Vagina (tissue), 2 donors: Measurements from ENCODE around the gene DOK6. TPM values are rescaled to one million over a fixed set of nuclear protein-coding genes. Genes with fewer than 3 reads are reported as not detected.

Source experiments
- DNase-seq, 2 donors: peaks; one replicate each; pipeline ENCODE4 v3.0.0-alpha.2; 2017; ENCODE audit errors: extremely low spot score in 2 of 2
- H3K27ac ChIP-seq: fragments of 200-600 bp; sonication (generic); one replicate; pipeline ENCODE4 v1.5.1; 2019
- H3K27me3 ChIP-seq: fragments of 200-600 bp; sonication (generic); one replicate; pipeline ENCODE4 v1.5.1; 2019
- H3K36me3 ChIP-seq, 2 donors: fragments of 200-600 bp; sonication (generic); one replicate each; pipeline ENCODE4 v1.5.1; 2017 to 2019
- H3K4me1 ChIP-seq: fragments of 200-600 bp; sonication (generic); one replicate; pipeline ENCODE4 v1.5.1; 2019
- H3K4me3 ChIP-seq, 2 donors: fragments of 200-600 bp; sonication (generic); 1 replicate in 1 of 2; 2 replicates in 1 of 2; pipeline ENCODE4 v1.5.1; 2016 to 2019
- H3K9me3 ChIP-seq: fragments of 200-600 bp; sonication (generic); one replicate; pipeline ENCODE4 v1.5.1; 2019
- POLR2A ChIP-seq, 2 donors: fragments of 450-650 bp; IDR thresholded peaks; one replicate each; pipeline ENCODE4 v1.6.1; 2017; ENCODE audit warnings: antibody characterized with exemption in 2 of 2, mild to moderate bottlenecking in 2 of 2, moderate library complexity in 2 of 2
- POLR2AphosphoS5 ChIP-seq, 2 donors: sonication (generic); formaldehyde crosslinking; IDR thresholded peaks; one replicate each; pipeline ENCODE4 v1.9.0; 2017; ENCODE audit warnings: antibody characterized with exemption in 2 of 2, mild to moderate bottlenecking in 2 of 2, low read depth in 1 of 2; ENCODE audit not compliant: insufficient read depth in 1 of 2
- intact Hi-C: fragments of 100-400 bp; cut with DNase I; formaldehyde crosslinking; loops from one replicate; pipeline ENCODE4 v1.15.1; 2023
- total RNA-seq: library from RNA; depleted of rRNA; stranded (reverse); fragments of >200 nt; gene quantifications from one replicate; pipeline ENCODE4 v1.2.3, GENCODE V29; 2016
- TF ChIP-seq, protein P1 (sequence below), 3 experiments: fragments of 450-650 bp in 2 of 3; fragments of 200-600 bp in 1 of 3; sonication (generic) in 1 of 3; IDR thresholded peaks; one replicate each; pipeline ENCODE4 v1.5.1; 2017 to 2019; ENCODE audit warnings: antibody characterized with exemption in 3 of 3, mild to moderate bottlenecking in 2 of 3, moderate library complexity in 2 of 3

DOK6 gene
- total RNA-seq, 1 donor from 2014 or later = 1.2 TPM

DNA sequence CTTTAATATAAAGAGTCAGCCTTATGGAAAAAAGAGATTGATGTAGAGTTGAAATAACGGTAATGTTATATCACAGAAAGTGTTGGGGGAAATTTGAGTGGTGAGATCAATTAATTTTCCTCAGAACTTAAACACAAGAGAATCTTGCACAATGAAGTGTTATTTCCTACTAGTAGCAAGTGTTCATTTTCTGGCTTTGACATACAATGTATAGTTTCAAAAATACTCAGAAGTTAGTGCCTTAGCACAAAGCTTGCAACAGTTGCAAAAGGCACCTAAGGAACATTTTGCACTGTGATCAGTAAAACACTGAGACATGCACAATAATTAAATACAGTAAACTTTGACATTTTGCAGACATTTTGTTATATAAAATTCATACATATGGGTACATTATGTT is 385.7 kb downstream of the DOK6 start:
- Histone ChIP-seq H3K27ac (no peak overlapping the region), H3K4me3 (no peak overlapping the region), H3K4me1 (no peaks in the 10 kb centered on the region), H3K36me3 (no peaks in the 10 kb centered on the region), H3K27me3 (no peaks in the 10 kb centered on the region), H3K9me3 (no peaks in the 10 kb centered on the region)
- intact Hi-C loops = no loop called here
- TF ChIP-seq, protein P1, sequence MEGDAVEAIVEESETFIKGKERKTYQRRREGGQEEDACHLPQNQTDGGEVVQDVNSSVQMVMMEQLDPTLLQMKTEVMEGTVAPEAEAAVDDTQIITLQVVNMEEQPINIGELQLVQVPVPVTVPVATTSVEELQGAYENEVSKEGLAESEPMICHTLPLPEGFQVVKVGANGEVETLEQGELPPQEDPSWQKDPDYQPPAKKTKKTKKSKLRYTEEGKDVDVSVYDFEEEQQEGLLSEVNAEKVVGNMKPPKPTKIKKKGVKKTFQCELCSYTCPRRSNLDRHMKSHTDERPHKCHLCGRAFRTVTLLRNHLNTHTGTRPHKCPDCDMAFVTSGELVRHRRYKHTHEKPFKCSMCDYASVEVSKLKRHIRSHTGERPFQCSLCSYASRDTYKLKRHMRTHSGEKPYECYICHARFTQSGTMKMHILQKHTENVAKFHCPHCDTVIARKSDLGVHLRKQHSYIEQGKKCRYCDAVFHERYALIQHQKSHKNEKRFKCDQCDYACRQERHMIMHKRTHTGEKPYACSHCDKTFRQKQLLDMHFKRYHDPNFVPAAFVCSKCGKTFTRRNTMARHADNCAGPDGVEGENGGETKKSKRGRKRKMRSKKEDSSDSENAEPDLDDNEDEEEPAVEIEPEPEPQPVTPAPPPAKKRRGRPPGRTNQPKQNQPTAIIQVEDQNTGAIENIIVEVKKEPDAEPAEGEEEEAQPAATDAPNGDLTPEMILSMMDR (IDR thresholded peaks at IDR 0.05) = no peak
- no peak for TF ChIP-seq POLR2A (IDR thresholded peaks at IDR 0.05)
- no peak for TF ChIP-seq POLR2AphosphoS5 (IDR thresholded peaks at IDR 0.05; ENCODE audit: insufficient read depth in 1 of 2, low read depth in 1 of 2)
- no peak for DNase-seq

DNA sequence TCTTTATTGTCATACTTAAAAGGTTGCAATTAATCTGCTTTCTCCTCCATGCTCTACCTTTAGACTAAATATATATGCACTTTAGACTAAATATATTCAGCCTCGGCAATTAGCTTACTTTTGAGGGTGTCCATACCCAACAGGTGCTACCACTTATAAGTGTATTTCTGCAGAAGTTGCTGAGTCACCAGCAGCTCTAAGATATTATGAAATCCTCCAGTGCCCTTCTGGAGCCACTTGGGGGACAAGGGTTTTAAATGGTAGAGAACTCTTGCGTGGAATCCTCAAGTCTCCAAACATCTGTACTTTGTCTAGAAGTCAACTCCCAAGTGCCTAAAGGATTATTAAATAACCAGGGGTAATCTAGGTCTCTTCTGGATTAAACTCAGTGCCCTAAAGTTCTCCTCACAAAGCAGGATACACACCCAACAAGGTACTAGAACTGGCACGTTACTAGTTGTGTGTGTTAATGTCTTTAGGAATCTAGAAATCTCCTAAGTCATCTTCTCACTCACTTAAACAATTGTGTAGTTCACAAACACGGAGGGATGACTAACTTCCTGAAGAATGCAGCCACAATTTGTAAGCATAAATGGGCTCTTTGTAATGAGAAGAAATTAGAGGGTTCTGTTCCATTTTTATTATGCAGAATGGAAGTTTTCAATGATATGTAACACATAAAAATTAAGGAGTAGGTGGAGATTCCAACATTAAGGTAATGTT is 387.3 kb downstream of the DOK6 start:
- H3K4me1 ChIP-seq = no peaks in the 10 kb centered on the region
- H3K36me3 ChIP-seq = no peaks in the 10 kb centered on the region
- no peaks in the 10 kb centered on the region for H3K9me3 ChIP-seq
- no peak for DNase-seq
- TF ChIP-seq POLR2A (IDR thresholded peaks at IDR 0.05) (no peak), POLR2AphosphoS5 (IDR thresholded peaks at IDR 0.05; ENCODE audit: insufficient read depth in 1 of 2, low read depth in 1 of 2) (no peak)
- TF ChIP-seq, protein P1 (IDR thresholded peaks at IDR 0.05) = no peak
- H3K27me3 ChIP-seq = no peaks in the 10 kb centered on the region
- no peak overlapping the region for H3K4me3 ChIP-seq
- intact Hi-C loops = no loop called here
- no peak overlapping the region for H3K27ac ChIP-seq

DNA sequence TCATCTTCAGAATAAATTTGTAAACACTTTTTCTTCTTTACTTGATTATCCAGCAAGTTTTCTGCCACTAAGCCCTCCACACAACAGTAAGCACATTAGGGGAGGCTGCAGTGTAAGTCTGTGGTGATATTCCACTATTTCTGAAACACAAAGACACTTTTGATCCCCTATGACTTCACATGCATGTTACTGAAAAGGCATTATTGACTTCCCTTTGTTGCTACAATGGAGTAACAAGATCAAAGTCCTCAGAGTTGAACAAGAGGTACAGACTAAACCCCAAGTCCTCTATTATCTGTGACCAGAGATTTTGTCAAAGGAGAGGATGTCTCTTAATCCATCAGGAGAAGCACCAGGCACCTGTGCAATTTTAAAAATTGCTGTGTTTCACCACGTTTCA is 389.1 kb downstream of the DOK6 start:
- DNase-seq = no peak
- TF ChIP-seq POLR2A (IDR thresholded peaks at IDR 0.05) (no peak), POLR2AphosphoS5 (IDR thresholded peaks at IDR 0.05; ENCODE audit: insufficient read depth in 1 of 2, low read depth in 1 of 2) (no peak)
- TF ChIP-seq, protein P1 (IDR thresholded peaks at IDR 0.05) = no peak
- Histone ChIP-seq H3K4me3 (no peak overlapping the region), H3K27ac (no peak overlapping the region), H3K4me1 (no peaks in the 10 kb centered on the region), H3K27me3 (no peaks in the 10 kb centered on the region), H3K9me3 (no peaks in the 10 kb centered on the region), H3K36me3 (no peaks in the 10 kb centered on the region)
- intact Hi-C loops = no loop called here

DNA sequence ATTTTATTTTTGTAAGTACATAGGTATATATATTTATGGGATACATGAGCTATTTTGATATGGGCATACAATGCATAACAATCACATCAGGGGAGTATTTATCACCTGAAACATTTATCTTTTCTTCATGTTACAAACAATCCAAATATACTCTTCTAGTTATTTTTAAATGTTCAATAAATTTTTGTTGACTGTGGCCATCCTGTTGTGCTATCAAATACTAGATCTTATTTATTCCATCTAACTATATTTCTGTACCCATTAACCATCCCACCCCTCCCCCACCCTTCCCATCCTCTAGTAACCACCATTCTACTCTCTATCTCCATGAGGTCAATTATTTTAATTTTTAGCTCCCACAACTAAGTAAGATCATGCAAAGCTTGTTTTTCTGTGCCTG is 390.0 kb downstream of the DOK6 start:
- H3K4me1 ChIP-seq = no peaks in the 10 kb centered on the region
- intact Hi-C loops = no loop called here
- no peaks in the 10 kb centered on the region for H3K9me3 ChIP-seq
- H3K27ac ChIP-seq = no peak overlapping the region
- H3K4me3 ChIP-seq = no peak overlapping the region
- no peaks in the 10 kb centered on the region for H3K36me3 ChIP-seq
- no peaks in the 10 kb centered on the region for H3K27me3 ChIP-seq
- no peak for TF ChIP-seq POLR2AphosphoS5 (IDR thresholded peaks at IDR 0.05; ENCODE audit: insufficient read depth in 1 of 2, low read depth in 1 of 2)
- TF ChIP-seq POLR2A (IDR thresholded peaks at IDR 0.05) = no peak
- TF ChIP-seq, protein P1 (IDR thresholded peaks at IDR 0.05) = no peak
- DNase-seq = no peak

DNA sequence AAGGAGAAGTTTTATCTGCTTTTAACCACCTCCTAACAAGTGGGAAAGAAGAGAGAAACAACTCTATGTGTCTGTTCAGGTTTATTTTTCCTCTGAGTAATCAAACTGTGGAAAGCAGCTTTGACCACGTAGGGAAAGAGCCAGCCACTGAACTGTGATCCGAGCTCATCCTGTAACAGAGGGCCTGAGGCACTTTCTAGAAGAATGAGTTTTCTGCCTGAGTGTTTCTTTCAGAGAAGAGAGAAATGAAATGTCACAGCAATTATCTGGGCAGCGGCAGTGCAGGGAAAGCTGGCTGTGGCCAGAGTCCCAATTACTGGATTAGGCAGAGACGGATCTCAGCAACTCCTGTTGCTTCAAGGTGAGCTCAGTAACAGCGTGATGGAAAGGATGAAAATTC is 395.1 kb downstream of the DOK6 start:
- no peak overlapping the region for H3K4me3 ChIP-seq
- H3K36me3 ChIP-seq = no peaks in the 10 kb centered on the region
- no peak overlapping the region for H3K27ac ChIP-seq
- TF ChIP-seq, protein P1 (IDR thresholded peaks at IDR 0.05) = no peak
- no peak for TF ChIP-seq POLR2AphosphoS5 (IDR thresholded peaks at IDR 0.05; ENCODE audit: insufficient read depth in 1 of 2, low read depth in 1 of 2)
- no peak for TF ChIP-seq POLR2A (IDR thresholded peaks at IDR 0.05)
- H3K9me3 ChIP-seq = no peaks in the 10 kb centered on the region
- intact Hi-C loops = no loop called here
- H3K27me3 ChIP-seq = no peaks in the 10 kb centered on the region
- no peak for DNase-seq
- H3K4me1 ChIP-seq = no peaks in the 10 kb centered on the region
